HG03039 (cell line): ENCODE results near the gene EPS8L1.
"Not testable (repeated sequence)": the region's sequence is repeated elsewhere in the genome, so short reads cannot be mapped to it uniquely, and the experiment has no call there.

Experiments
- ATAC-seq: cut with Tn5 transposase; IDR thresholded peaks from one replicate; pipeline ENCODE4 v1.9.1; 2021; ENCODE audit warnings: mild to moderate bottlenecking, moderate library complexity; ENCODE audit not compliant: unreplicated experiment

EPS8L1 gene

GRCh38 chr19:55048446-55048845 lies 27.2 kb upstream of the EPS8L1 start:
- ATAC-seq = no peak

- ATAC-seq = no peak
Measured at GRCh38 chr19:55050749-55051532, 24.7 kb upstream of the EPS8L1 start.

DNA sequence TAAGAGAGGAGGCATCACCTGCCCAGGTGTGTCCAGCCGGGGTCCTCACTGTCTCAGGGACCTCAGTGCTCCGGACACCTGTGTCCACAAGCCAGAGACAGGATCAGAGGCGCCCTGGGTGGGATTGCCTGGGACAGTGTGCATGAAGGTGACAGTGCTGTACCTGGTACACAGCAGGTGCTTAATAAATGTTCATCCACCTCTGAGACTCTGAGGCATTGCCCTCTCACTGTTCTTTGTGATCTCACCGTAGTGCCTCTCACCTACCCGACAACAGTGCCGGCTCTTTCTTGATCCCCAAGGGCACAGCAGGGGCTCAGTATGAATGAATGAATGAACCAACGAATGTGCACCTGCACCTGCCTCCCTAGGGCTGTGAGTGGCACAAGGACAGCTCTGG lies 21.9 kb upstream of the EPS8L1 start:
- no peak for ATAC-seq

DNA sequence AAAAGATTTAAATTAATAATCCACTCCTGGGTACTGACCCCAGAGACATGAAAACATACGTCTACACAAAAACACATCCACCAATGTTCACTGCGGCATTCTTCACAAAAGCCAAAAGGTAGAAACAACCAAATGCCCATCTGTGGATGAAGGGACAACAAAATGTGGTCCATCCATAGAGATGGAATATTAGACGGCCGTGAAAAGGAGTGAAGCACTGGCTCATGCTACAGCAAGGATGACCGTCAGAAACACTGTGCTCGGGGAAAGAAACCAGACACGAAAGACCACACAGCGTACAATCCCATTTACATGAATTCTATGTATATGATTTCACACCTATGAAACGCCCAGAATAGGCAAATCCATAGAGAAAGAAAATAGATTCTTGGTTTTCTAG lies 18.8 kb upstream of the EPS8L1 start:
- no peak for ATAC-seq

GRCh38 chr19:55058781-55059610 lies 16.7 kb upstream of the EPS8L1 start:
- no peak for ATAC-seq

GRCh38 chr19:55060287-55060686 lies 15.4 kb upstream of the EPS8L1 start:
- ATAC-seq = not testable (repeated sequence)

GRCh38 chr19:55062735-55063491 lies 12.8 kb upstream of the EPS8L1 start, which contains the start of gene RDH13:
TSS of gene RDH13 (minus strand) at chr19:55063148. CDS start at chr19:55063032, 116 bp downstream.
- ATAC-seq = peak; percentile 94

- no peak for ATAC-seq
Measured at GRCh38 chr19:55063492-55063843, 12.2 kb upstream of the EPS8L1 start.

DNA sequence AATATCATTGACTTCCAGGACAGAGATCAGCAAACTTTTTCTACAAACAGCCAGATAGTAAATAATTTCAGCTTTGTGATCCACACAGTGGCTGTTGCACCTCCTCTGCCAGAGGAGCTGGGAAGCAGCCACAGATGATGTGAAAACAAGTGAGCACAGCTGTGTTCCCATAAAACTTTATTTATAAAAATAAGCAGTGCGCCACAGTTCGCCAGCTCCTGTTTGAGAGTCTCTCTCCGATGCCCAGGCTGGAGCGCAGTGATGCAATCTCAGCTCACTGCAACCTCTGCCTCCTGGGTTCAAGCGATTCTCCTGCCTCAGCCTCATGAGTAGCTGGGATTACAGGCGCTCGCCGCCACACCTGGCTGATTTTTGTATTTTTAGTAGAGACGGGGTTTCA lies 10.2 kb upstream of the EPS8L1 start:
- ATAC-seq = not testable (repeated sequence)

- ATAC-seq = no peak
Measured at GRCh38 chr19:55066107-55066709, 9.5 kb upstream of the EPS8L1 start.

GRCh38 chr19:55067869-55068268 lies 7.8 kb upstream of the EPS8L1 start:
- no peak for ATAC-seq

DNA sequence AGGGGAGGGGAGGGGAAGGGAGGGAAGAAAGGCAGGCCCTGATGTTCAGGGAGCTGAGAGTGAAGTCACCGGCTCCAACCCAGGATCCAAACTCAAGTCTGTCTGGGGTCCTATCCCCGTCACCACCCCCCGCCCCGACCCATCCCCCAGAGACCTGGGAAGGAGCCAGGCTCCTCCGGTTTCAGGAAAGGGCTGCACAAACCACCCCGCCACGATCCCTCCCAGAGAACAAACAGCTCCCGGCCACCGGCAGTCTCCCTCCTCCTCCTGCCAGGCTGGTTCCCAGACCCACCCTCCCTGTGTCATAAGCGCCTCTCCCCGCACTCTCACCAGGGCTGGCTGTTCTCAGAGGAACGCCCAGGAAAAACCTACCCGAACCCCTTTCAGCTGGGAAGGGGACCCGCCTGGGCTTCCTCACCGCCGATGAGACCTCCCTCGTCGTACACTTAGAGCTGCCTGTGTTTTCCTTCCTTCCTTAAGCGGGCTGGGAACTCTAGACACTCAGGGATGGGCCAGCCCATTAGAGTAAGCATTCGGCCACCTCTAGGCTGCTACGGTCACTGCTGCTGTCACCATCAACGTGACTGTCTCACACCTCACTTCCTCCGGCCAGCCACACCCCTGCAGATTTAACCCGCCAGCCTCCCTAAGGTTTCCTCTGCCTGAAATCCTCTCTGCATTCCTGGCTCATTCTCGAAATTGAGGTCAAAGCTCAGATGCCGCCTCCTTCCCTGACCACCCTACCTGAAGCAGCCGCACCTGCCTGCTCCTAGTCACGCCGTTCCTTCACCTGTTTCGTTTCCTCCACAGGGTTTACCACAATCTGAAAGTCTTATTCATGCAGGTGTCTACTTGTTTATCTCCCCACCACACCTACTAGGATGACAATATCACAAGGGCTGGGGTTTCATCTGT lies 6.5 kb upstream of the EPS8L1 start:
- ATAC-seq = no peak

DNA sequence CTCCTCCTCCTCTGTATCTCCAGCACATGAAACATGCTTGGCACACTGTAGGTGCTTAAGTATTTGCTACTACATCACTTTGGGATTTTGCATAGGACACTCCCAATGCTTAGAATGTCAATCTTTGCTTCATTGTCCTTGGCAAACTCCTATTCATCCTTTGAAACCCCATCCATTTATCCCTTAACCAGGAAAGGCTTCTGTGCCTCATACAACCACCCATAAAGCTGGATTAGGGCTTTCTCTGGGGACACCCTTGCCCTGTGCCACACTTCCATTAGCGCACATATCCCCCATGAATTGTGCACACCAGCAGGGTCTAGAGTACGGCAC lies 5.8 kb upstream of the EPS8L1 start:
- no peak for ATAC-seq

DNA sequence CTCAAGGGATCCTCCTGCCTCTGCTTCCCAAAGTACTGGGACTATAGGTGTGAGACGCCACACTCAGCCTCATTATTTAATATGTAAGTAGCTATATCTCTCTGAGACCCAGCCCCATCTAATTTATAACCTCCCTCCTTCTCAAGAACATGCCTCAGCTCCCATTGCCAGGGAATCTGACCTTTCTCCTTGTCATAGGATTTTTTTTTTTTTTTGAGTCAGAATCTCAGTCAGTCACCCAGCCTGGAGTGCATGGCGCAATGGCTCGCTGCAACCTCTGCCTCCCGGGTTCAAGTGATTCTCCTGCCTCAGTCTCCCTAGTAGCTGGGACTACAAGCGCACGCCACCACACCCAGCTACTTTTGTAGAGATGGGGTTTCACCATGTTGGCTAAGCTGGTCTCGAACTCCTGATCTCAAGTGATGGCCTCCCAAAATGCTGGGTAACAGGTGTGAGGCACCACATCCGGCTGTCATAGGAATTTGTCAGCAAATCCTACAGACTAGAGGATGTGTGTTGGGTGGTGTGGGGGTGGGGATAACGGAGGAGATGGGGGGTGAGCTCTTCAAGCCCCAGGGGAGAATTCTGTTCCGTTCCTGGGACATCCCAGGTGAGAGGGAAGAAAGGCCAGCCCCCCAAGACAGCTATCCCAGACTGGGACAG lies 5.1 kb upstream of the EPS8L1 start:
- no peak for ATAC-seq

- no peak for ATAC-seq
Measured at GRCh38 chr19:55071129-55071502, 4.6 kb upstream of the EPS8L1 start.

- ATAC-seq = no peak
Measured at GRCh38 chr19:55071913-55072312, 3.8 kb upstream of the EPS8L1 start.

DNA sequence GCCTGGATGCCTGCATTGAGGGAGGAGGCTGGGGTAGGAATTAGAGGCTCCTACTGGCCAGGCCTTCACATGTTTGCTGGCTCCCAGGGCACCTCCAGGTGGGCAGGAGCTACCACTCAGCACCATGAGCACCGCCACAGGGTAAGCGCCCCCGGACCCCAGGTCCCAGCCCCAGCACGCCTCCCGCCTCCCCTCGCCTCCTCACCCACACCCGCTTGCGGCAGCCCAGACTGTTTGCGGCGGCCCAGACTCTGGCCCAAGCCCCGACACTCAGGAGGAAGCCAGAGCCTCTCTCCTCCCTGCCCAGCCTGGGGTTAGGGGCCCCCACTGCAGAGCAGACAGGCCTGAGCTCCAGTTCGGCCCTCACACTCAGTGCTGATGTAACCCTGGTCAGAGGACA lies 652 bp downstream of the EPS8L1 start:
- no peak for ATAC-seq

GRCh38 chr19:55077106-55077505 lies 1.4 kb downstream of the EPS8L1 start:
- no peak for ATAC-seq

DNA sequence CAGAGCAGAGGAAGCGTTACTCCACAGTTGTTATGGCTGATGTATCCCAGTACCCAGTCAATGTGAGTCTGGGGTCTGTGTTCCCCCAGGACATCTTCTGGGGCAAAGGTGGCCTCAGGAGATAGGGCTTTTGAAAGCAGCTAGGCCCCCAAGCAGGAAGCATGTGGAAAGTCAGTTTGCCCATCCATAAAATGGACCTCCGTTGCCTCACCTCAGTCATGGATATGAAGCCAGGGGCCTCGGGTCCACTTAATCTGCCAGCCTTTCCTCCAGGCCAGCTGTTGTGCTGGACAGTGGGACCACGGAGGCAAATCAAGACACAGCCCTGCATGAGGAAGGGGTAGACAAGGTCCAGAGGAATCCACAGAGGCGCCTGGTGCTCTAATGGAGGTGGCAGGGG lies 3.3 kb downstream of the EPS8L1 start:
- no peak for ATAC-seq
